MM.1S (cell line): ENCODE data around the gene LDLRAD4.

Experiments used
- DNase-seq: peaks from one replicate; pipeline ENCODE4 v3.0.0-alpha.2; 2015
- H2AFZ ChIP-seq: fragments of 300-600 bp; sonication (generic); 2 replicates; pipeline ENCODE4 v1.6.0; 2016; ENCODE audit warnings: antibody characterized with exemption, low read length
- H3F3A ChIP-seq: fragments of 300-600 bp; sonication (generic); 2 replicates; pipeline ENCODE4 v1.6.1; 2016; ENCODE audit warnings: mild to moderate bottlenecking, antibody characterized with exemption, low read length, moderate library complexity, mixed read lengths; ENCODE audit not compliant: insufficient read depth
- H3K27ac ChIP-seq: fragments of 300-600 bp; sonication (generic); 2 replicates; pipeline ENCODE4 v1.5.1; 2016; ENCODE audit warnings: mild to moderate bottlenecking, low read length
- H3K27me3 ChIP-seq: fragments of 300-600 bp; sonication (generic); replicated peaks from 2 replicates; pipeline ENCODE4 v1.6.0; 2016; ENCODE audit warnings: low read length; ENCODE audit not compliant: insufficient read depth
- H3K36me3 ChIP-seq: fragments of 300-600 bp; sonication (generic); replicated peaks from 2 replicates; pipeline ENCODE4 v1.6.1; 2016; ENCODE audit warnings: mild to moderate bottlenecking, low read length, mixed read lengths; ENCODE audit not compliant: insufficient read depth
- H3K4me1 ChIP-seq: fragments of 300-600 bp; sonication (generic); 2 replicates; pipeline ENCODE4 v1.6.1; 2016; ENCODE audit warnings: low read length, mixed read lengths
- H3K4me2 ChIP-seq: fragments of 300-600 bp; sonication (generic); 2 replicates; pipeline ENCODE4 v1.6.0; 2016; ENCODE audit warnings: low read depth, low read length
- H3K4me3 ChIP-seq: fragments of 300-600 bp; sonication (generic); 2 replicates; pipeline ENCODE4 v1.5.1; 2016; ENCODE audit warnings: low read length, mixed read lengths
- H3K79me2 ChIP-seq: fragments of 300-600 bp; sonication (generic); 2 replicates; pipeline ENCODE4 v1.6.1; 2016; ENCODE audit warnings: mixed run types, low read length, mixed read lengths
- H3K9ac ChIP-seq: fragments of 300-600 bp; sonication (generic); 2 replicates; pipeline ENCODE4 v1.6.1; 2016; ENCODE audit warnings: low read length, mixed read lengths
- H3K9me2 ChIP-seq: fragments of 300-600 bp; sonication (generic); replicated peaks from 2 replicates; pipeline ENCODE4 v1.6.1; 2016; ENCODE audit warnings: mild to moderate bottlenecking, low read length, mixed read lengths; ENCODE audit not compliant: insufficient read depth
- H3K9me3 ChIP-seq: fragments of 300-600 bp; sonication (generic); replicated peaks from 2 replicates; pipeline ENCODE4 v1.6.1; 2016; ENCODE audit warnings: mild to moderate bottlenecking, low read length, mixed read lengths; ENCODE audit not compliant: insufficient read depth
- H4K20me1 ChIP-seq: fragments of 300-600 bp; sonication (generic); 2 replicates; pipeline ENCODE4 v1.6.1; 2016; ENCODE audit warnings: mild to moderate bottlenecking, low read length, moderate library complexity, mixed read lengths; ENCODE audit not compliant: insufficient read depth
- EZH2 ChIP-seq: fragments of 300-600 bp; sonication (generic); optimal IDR thresholded peaks from 2 replicates; pipeline ENCODE3; 2017; ENCODE audit warnings: low read depth, mild to moderate bottlenecking, antibody characterized with exemption, low read length, mixed read lengths
- EZH2phosphoT487 ChIP-seq: fragments of 300-600 bp; sonication (generic); IDR thresholded peaks from 2 replicates; pipeline ENCODE4 v1.6.1; 2018; ENCODE audit warnings: antibody characterized with exemption, low read length
- TF ChIP-seq, protein P1 (sequence below): fragments of 300-600 bp; sonication (generic); IDR thresholded peaks from 2 replicates; pipeline ENCODE4 v1.5.1; 2016; ENCODE audit warnings: antibody characterized with exemption, low read length, mixed read lengths

The LDLRAD4 gene

DNA sequence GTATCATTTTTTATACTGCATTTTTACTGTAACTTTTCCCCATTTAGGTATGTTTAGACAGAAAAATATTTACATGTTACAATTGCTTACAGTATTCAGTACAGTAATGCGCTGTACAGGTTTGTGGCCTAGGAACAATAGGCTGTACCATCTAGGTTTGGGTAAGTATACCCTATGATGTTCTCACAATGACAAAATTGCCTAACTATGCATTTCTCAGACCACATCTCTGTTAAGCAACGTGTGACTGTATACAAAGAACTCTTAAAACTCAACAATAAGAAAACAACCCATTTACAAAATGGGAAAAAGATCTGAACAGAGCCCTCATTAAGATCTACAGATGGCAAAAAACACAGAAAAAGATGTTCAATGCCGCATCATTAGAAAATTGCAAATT, 478.4 kb downstream of the LDLRAD4 start:
- TF ChIP-seq EZH2 (no peak), EZH2phosphoT487 (no peak)
- TF ChIP-seq, protein P1, sequence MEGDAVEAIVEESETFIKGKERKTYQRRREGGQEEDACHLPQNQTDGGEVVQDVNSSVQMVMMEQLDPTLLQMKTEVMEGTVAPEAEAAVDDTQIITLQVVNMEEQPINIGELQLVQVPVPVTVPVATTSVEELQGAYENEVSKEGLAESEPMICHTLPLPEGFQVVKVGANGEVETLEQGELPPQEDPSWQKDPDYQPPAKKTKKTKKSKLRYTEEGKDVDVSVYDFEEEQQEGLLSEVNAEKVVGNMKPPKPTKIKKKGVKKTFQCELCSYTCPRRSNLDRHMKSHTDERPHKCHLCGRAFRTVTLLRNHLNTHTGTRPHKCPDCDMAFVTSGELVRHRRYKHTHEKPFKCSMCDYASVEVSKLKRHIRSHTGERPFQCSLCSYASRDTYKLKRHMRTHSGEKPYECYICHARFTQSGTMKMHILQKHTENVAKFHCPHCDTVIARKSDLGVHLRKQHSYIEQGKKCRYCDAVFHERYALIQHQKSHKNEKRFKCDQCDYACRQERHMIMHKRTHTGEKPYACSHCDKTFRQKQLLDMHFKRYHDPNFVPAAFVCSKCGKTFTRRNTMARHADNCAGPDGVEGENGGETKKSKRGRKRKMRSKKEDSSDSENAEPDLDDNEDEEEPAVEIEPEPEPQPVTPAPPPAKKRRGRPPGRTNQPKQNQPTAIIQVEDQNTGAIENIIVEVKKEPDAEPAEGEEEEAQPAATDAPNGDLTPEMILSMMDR = no peak
- Histone ChIP-seq H3K4me3 (no peak overlapping the region), H4K20me1 (no peaks in the 10 kb centered on the region), H3K9me3 (no peaks in the 10 kb centered on the region), H3F3A (no peaks in the 10 kb centered on the region), H3K36me3 (peaks cover 4% of the 10 kb centered on the region; the same call in 1 of the 2 replicates), H3K79me2 (peaks cover 64% of the 10 kb centered on the region), H3K9ac (no peak overlapping the region), H3K4me1 (no peaks in the 10 kb centered on the region), H3K9me2 (no peaks in the 10 kb centered on the region), H3K4me2 (no peak overlapping the region), H2AFZ (no peak overlapping the region), H3K27ac (no peak overlapping the region), H3K27me3 (no peaks in the 10 kb centered on the region)
- no peak for DNase-seq

DNA sequence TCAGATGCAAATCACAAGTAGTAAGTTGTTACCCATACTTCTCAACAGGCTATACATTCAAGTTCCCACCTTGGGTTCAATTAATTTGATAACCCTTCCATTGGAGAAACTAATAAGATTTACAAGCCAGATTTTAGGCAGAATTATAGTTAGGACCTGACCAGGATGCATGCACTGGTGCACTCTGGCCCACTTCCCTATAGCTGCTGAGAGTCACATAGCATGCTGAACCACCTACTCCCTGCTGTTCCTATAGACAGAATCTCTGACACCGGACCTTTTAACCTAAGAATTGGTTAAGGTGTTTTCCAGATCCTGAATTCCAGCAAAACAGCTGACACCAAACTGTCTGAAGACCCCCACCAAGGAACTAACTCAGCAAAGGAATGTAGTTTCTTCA, 481.6 kb downstream of the LDLRAD4 start:
- Histone ChIP-seq H3K9me2 (no peaks in the 10 kb centered on the region), H3F3A (no peaks in the 10 kb centered on the region), H3K4me3 (no peak overlapping the region), H3K27me3 (no peaks in the 10 kb centered on the region), H2AFZ (no peak overlapping the region), H3K4me1 (no peaks in the 10 kb centered on the region), H4K20me1 (no peaks in the 10 kb centered on the region), H3K27ac (no peak overlapping the region), H3K4me2 (no peak overlapping the region), H3K36me3 (peaks cover 4% of the 10 kb centered on the region), H3K9ac (no peak overlapping the region), H3K79me2 (peaks cover 87% of the 10 kb centered on the region), H3K9me3 (no peaks in the 10 kb centered on the region)
- DNase-seq = no peak
- TF ChIP-seq, protein P1 = no peak
- TF ChIP-seq EZH2 (no peak), EZH2phosphoT487 (no peak)
